NT2/D1 (cell line): Measurements from ENCODE around the gene CDK3.

Experiments
- SUZ12 ChIP-seq: IDR thresholded peaks from 2 replicates; pipeline ENCODE4 v1.6.1; 2011; ENCODE audit not compliant: insufficient read length, insufficient read depth; ENCODE audit errors: extremely low read depth
- ZNF274 ChIP-seq: IDR thresholded peaks from 2 replicates; pipeline ENCODE4 v1.6.1; 2011; ENCODE audit warnings: mild to moderate bottlenecking, low read depth, low read length

DNA sequence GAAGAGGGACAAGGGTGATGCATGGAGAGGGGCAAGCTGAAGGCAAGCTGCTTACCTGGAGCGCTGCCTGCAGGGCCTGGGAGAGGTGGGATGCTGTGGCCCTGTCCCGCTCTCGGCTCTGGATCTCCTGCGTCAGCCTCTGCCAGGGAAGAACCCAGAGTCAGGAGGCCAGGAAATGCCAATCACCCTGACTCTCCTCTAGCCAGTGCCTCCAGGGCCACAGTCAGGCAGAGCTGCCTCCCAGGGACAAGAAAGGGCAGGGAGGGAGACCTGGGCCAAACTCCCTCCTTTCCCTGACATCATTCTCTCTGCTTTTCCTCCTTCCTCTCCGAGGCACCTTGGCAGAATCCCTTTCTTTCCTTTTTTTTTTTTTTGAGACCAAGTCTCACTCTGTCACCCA is 11.3 kb downstream of the CDK3 start:
- TF ChIP-seq ZNF274, result no peak
- TF ChIP-seq SUZ12, result no peak
